ENCODE results near the gene DDX20.
"Not testable (repeated sequence)": the region's sequence is repeated elsewhere in the genome, so short reads cannot be mapped to it uniquely, and the experiment has no call there.

Gene DDX20

DNA sequence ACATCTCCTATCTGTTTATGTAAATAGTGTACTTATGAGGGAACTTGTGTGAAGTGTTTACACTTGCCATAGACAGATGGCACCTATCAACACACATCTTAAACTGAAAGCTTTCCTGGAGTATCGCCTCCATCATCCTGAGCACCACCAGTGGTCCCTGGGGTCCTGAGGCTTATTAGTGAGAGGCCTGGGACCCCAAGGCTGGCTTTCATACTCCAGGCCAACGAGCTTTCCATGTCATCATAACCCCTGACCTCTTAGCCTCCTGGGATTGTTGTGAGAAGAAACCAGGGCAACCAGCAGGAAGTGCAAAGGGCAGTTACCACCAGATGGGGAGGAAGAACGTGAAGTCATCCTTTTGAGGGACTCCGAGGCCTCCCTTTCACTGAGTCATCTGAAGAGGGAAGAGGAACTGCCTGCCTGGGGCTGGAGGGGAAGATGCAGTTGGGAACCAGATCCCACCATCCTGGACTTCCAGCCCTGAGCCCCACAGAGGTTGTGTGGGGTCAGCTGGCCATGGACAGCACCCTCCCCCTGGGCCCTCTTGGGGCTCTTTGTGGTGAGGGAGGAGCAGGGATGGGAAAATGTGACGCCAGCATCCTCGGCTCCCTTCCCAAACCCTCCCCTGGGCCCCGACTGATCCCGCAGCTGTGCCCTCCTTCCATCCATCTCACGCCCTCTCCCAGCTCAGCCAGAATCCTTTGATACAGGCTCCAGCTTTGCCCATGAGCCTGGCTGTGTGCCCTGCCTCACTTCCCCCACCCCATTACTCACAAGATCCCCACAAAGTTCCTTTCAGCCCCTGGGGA is 22.3 kb upstream of the DDX20 start:
- no peak for DNase-seq

DNA sequence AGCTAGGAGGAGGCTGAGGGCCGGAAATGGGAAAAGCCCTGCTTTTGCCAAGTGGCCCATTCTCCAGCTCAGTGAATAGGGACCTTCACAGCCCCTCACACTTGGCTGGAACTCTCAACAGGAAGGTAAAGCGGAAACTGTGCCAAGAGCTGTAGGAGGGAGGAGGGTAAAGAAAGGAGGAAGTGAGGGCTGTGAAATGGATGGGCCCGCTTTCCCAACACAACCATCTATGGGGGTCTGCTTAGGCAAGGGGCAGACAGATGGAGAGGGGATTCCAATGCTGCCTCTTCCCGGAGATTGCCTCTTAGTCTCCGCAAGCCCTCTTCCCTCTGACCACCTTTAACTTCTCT is 21.7 kb upstream of the DDX20 start:
- no peak for DNase-seq

DNA sequence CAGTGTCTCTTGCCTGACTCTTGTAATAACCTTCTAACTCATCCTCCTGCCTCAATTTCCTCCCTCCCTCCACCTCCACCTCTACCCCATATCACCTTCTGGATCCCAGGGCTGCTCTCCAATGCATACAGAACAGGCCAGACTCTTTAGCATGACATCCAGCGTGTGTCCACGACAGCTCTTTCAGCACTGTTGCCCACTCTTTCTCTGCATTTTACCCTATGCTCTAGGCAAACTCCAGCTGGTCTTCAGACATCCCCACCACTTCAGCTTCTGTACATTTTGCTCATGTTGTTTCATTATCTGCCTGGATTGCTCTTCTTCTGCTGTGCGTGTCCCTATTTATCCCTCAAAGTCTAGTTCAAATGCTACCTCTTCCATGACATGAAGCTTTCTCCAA is 21.3 kb upstream of the DDX20 start:
- DNase-seq = no peak

DNA sequence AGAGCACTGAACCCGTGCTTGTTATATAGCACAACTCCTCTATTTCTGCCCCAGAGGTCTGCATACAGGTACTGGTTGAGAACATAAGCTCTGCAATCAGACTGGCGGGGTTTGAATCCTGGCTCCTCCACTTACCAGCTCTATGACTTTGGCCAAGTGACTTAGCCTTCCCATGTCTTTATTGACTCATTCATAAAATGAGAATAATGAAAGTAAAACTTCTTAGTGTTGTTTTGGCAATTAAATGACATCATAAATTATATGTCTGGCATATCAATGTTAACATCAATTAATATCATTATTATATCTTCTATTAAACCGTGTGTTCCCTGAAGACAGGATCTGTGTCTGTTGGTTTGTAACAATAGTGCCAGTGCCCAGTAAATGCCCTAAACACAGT is 20.8 kb upstream of the DDX20 start:
- no peak for DNase-seq

DNA sequence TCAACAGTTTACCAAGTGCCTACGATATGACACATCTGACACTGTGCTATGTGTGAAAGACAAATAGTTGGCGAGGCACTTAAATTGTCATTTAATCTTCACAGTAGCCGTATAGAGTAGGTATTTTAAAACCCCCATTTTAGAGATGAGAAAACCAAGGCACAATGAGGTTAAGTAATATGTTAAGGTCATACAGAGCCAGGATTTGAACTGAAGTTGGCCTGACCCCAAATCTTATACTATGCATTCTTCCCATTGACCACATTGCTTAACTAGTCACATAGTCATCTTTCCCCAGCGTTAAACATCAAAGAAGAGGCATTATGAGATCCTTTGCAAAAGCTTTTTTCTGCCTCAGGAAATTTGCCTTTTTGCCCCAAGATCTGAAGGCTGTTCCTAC is 20.4 kb upstream of the DDX20 start:
- DNase-seq = no peak

DNA sequence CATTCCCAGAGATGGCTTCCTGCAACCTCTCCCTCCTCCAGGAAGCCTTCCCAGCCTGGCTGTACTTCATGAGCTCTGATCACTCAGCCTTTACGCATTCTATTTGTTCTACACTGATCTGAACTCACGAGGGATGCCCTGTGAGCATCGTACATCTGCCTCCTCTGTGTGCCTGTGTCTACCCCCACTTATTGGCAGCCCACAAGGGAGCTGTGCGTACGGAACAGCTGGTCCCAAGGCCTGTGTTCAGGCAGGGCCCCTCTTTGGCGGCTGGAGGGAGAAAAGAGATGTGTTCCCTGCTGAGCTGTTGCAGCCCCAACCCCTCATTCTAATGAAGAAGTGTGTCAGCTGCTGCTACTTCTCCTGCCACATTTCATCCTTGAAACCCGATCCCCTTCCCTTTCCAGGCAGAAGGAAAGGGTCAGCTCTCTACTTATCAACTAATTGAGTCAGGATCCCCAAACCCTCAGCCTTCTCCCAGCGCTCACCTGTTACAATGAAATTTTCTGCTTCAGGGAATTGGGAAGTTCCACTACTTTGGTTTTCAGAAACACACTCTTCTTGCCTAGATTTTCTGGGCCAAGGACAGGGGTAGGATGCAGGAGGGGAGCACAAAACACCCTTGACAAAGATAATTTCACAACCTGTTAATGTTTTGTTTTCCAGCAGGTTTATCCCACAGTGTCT is 19.7 kb upstream of the DDX20 start:
- peak; percentile 71 for DNase-seq

DNA sequence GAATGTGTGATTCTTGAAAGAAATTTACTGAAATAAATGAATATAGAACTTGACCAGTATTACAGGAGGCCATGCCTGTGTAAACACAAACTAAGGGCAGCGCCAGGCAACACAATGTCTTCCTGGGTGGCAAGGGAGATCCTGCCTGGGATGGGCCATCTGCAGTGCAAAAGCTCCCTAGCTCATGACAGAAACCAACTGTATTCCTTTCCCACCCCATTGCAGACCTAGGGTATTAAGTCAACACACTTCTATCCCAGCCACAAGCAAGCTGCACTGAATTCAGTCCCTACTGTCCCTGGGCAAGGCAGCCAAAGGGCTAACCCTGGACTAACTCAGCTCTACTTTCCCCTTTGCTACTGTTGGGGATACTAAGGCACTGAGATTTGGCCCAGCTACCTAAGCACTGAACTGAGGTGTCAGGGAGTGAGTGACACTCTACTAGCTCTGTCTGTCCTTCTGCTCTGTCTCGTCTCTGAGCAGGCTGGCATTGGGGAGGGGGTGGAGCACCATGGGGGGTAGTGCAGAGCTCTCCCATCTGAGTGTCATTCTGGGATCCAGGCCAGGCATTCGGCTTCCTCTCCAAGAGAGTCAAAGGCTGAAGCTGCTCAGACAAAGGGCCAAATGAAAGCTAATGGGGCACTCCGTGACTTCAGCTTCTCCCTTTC is 19.0 kb upstream of the DDX20 start:
- peak; percentile 67 for DNase-seq

DNA sequence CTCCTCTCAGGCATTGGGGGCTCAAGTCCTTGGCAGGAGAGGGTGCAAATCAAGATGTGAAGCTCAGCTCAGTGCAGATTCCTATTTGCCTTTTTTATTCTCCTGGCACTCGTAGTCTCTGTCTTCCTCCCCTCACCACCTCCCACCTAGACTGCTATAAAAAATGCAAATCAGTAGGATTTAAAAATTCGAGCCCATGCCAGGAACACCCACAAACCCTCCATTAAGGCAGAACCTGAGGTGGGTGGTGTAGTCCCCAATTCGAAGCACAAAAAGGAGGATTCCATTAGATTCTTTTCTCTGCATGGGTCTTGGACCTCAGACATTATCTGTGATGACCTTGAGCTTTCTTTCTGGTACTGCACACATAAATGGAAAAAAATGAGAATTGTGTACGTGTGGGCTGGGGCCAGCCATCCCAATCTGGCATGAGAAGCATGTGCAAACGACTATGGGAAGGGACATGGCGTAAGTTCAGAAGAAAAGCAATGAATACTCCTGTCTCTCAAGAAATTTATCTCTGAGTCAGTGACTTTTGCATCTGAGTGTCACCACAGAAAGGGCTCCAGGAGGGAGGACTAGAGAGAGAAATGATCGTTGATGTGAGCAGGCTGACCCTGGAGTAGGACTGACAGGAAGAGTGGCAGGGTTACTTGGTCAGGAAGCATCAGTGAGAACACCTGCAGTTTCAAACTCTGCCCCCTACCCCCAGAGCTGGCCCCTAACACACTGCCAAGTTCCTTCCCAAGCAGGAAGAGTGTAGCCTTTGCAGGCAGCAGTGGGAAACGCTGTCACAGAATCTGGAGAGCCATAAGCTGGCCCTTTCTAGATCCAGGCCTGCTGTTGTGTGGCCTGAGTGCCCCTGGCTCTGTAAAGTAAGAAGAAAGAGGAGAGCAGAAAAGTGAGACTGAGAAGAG is 18.2 kb upstream of the DDX20 start:
- DNase-seq = no peak

DNA sequence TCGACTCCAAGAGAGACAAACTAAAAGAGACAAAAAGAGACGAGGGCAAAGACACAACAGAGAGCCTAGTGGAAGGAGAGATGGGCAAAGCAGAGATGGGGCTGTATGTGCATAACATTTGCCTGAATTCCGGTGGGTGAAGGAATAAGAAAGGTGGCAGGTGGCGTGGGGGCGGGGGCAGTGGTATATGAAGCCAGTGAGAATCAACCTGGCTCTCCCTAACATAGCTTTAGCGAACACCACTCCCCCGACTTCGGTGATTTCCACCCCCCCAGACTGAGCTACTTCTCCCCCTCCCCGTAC is 17.6 kb upstream of the DDX20 start:
- DNase-seq = peak; percentile 62

DNA sequence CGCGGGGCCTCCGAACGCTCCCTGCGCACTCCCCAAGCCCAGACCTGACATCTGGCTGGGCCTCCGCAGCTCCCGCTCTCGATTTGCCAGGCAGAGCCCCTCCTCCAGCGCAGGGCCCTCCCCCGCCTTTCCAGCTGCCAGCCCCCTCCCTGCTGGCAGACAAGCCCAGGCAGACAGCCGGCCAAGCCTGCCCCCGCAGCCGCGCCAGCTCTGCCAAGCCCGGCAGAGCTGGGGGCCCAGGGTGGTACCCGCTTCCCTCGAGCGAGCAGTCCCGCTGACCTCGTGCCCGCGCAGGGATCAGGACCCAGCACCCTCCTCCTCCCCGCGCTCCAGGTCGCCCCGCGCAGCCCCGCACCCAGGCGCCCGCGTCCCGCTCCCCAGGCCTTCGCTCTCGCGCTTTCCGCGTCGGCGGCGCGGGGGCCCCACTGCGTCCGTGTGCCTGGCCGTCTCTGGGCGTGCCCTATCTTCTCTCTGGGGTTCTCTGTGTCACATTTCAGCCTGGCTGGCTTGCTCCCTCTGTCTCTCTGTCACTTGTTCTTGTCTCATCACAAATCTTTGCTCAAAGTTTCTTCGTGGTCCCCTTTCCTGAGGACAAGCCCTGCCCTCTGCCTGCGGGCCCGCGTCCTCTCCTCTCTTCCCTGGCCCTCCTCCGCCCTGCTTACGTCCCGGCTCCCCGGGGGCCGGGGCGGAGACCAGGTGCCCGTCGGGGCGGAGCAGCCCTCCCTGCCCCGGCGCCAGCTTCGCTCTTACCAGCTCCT is 17.1 kb upstream of the DDX20 start:
- DNase-seq = peak; percentile 87

DNA sequence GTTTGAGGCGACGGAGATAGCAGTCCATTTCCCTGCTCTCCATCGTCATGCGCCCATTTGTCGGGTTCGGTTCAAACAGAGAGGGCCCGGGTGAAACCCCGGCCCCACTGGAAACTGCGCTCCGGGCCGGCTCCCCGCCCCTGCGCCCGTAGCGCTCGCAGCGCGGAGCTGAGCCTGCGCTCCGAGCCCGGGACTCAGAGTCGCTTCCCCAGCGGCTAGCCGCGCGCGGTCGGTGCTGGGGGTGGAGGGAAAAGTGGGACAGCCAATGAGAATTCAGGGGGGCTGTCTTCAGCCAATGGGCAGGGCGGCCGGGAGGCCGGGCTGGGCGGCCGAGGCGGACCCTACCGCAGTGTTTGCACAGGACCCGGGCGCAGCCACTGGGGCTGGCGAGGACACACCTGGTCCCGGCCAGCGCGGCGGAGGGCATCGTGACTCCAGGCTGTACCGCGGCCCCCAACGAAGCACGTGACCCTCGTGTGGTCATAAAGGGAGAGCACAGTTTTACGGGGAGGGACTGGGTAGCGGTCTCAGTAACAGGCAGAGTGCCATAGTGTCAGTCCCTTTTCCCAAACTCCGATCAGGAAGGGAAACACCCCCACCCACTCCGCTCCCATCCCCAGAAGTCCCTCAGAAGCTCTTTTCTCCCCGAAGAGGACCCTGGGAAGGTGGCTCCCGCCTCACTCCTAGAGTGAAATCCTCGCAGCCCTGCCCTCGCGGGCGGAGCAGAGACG is 16.3 kb upstream of the DDX20 start, which contains the start of gene INKA2:
TSS of gene INKA2 (minus strand) at position 202 of the 731 bp plus-strand sequence. CDS start at position 49, 153 bp downstream.
- peak; percentile 91 for DNase-seq

DNA sequence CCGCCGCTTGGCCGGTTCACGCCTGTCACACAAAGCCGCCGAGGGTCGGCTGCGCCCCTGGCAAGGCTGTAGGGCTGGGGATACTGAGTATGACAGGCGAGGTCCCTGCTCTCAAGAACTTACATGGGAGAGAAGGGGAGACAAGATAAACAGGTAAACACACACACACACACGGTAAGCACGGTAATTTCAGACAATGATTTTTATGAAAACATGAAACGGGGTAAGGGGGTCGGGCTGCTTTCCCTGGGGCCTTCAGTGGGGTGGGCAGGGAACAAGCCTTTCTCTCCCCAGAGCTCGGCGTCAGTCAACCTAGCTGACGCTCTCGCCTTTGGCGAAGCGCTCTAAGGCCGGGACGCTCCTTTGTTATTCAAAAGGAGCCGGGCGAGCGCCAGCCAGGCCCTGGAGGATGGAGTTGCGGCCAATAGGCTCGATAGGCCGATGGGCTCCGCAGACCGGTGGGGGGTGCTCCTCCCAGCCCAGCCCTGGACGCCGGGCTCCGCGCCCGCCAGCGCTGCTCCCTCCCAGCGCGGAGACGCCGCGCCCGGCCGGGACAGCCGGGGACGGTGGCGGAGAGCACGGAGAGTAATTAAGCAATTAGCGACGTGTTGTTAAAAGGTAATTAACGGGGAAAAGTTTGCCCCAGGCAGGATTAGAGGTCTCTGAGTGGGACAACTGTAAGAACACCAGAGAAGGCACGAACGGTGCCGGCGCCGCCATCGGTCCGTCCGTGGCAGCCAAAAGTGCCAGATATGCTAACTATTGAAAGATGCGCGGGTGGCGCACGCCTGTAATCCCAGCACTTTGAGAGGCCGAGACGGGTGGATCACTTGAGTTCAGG is 15.6 kb upstream of the DDX20 start:
- peak; percentile 56 for DNase-seq

DNA sequence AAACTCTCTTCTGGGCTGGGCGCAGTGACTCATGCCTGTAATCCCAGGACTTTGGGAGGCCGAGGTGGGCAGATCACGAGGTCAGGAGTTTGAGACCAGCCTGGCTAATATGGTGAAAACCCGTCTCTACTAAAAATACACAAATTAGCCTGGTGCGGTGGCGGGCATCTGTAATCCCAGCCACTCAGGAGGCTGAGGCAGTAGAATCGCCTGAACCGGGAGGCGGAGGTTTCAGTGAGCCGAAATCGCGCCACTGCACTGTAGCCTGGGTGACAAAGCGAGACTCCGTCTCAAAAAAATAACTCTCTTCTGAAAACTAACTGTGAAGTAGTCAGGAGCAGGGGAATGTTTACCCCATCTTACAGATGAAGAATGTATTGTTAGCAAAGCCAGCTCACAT is 13.4 kb upstream of the DDX20 start:
- DNase-seq = not testable (repeated sequence)

DNA sequence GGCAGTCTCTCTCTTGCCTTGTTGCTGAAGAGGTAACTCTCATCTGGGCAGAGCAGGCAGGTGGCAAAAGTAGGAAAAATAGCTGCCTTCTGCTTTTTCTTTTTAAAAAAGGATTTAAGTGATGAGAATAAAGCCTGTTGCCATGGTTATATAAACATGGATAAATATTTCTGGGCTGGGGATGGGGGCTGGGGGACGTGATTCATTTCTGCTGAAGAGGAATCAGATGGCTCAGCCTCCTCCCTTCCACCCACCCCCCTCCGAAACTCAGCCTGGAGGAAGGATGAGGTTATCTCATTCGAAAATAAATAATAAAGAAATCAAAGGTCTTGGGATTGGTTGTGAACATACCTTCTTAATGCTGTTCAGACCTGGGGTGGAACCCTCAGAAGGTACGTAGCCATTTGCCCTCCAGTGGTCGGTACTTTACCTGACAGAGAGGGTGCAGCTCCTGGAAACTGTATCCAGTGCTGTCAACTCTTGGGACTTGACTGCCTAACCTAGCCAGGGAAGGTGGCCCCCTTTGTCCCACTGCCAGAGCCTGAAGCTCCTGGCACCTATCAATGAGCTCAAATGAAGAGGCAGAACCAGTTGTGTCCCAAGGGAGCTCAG is 12.7 kb upstream of the DDX20 start:
- DNase-seq = no peak

DNA sequence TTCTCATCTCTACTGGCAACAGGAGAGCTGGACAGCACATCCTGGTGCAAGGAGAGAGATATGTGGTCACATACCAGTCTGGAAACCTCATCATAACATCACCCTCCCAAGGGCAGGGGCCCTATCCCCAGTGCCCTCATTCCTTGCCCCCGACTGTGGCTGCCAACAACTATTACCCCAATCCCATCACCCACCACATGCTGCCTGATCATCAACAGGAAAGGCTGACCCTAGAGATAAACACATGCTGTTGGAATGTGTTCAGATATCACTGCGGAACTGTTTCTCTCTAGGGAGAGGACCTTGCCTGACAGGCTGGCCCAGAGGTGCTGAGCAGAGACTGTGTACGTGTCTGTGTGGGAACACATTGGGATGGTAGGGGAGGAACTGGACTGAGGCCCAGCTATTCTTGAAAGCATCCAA is 12.0 kb upstream of the DDX20 start:
- DNase-seq = no peak

DNA sequence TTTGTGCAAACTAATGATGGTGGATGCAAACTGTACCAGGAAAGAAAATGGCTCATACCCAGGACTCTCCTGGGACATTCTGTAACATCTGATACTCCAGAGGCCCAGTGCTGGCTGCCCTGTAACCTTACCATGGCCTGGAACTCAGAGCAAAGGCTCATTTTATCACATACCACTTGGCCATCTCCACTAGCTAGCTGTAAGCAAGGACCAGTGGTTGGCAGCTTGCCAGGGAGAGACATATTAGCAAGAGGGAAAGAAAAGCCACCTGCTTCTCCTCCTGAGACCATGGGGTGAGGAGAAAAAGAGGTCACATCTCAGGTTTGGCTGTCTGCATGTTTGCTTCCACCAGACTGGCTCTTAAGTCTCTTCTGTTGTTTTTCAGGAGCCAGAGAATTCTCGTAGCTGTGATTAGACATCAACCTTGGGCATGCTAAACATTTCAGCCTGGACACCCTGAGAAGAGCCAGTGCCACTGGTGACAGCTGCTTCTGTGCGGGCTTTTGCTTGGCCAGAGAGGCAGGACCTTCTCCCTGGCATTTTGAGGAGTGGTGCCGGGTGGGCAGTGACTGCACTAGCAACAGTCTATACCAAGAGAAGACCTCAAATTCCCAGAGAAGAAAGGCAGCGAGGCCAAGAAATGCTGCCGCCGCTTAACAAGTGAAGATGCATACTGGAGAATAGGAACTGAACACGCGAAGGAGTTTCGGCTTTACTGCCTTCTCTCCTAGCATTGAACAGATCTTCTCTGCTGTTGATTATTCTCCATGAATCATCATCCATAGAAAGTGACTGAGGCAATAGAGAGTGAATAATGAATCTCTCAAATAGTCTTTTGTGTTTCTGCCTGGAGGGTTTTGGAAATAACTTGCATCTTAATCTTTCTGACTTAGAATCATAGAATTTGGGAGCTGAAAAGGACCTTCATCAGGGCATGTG is 9.8 kb upstream of the DDX20 start:
- DNase-seq = peak; percentile 21

DNA sequence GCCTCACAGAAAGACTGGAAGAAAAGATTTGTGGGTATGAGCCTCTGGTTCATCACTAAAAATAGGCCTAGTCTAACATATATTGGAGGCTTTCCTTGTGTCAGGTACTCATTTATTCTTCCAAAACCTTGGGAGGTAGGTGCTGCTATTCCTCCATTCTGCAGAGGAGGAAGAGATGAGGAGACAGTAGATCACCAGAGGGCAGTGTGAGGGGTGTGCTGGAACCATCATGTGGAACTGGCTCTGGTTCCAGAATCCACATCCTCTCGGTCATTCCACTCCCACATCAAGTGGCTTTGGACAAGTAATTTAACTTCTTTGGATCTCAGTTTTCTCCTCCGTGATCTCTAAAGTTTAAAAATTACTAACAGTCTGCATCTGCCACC is 9.1 kb upstream of the DDX20 start:
- no peak for DNase-seq

DNA sequence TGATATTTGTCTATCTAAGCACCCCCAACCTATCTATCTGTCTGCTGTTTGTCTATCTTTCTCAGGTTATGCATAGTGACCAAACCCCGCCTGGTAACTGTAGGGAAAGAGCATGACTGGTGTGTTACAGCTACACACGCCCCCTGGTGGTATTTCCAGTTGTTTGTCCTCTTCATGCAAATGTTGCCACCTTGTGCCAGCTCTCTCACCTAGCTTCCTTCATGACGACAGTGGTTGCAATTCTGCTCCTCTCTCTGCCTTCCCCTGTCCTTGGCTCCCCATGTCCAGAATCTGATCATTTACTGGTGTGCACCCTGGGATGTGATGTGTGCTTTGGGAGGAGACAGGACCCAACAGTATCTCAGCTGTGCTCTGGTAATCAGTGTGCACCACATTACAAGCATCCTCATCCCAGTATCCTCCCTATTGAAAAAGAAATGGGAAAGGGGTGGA is 8.4 kb upstream of the DDX20 start:
- no peak for DNase-seq

DNA sequence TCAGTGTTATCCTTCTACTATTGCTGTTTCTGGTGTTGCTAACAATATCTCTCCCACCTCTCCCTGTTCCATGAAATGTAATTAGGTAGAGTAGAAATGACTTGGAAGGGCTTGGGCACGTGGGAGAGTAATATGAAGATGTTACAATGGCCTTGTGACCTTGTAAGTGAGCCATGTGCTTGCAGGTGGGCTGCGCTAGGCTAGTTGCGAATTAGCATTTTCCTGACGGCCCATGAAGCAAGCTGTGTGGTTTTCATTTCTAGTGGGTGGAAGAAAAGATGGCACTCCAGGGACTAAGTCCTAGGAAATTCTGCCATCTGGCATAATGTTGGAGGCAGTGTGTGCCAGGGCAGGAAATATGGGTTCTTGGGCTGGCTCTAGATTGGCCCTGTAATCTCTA is 7.8 kb upstream of the DDX20 start:
- no peak for DNase-seq
